Measurements from ENCODE around the gene CD200R1.
A peak's percentile ranks its signal among the peaks of the same experiment; 100 is the strongest.
"Not testable (repeated sequence)": the region's sequence is repeated elsewhere in the genome, so short reads cannot be mapped to it uniquely, and the experiment has no call there.

The CD200R1 gene

GRCh38 chr3:112973325-112974177 lies 1.4 kb downstream of the CD200R1 start:
- no peak for DNase-seq (ENCODE audit: low read depth)

GRCh38 chr3:112972158-112972557 lies 2.7 kb downstream of the CD200R1 start:
- no peak for DNase-seq (ENCODE audit: low read depth)

- DNase-seq (ENCODE audit: low read depth), result no peak
Measured at GRCh38 chr3:112967828-112968227, 7.1 kb downstream of the CD200R1 start.

- DNase-seq (ENCODE audit: low read depth), result no peak
Measured at GRCh38 chr3:112967425-112967824, 7.5 kb downstream of the CD200R1 start.

GRCh38 chr3:112966633-112967032 lies 8.3 kb downstream of the CD200R1 start:
- DNase-seq (ENCODE audit: low read depth), result no peak

- no peak for DNase-seq (ENCODE audit: low read depth)
Measured at GRCh38 chr3:112965656-112966055, 9.2 kb downstream of the CD200R1 start.

GRCh38 chr3:112963683-112964082 lies 11.2 kb downstream of the CD200R1 start:
- no peak for DNase-seq (ENCODE audit: low read depth)

- DNase-seq (ENCODE audit: low read depth), result no peak
Measured at GRCh38 chr3:112958811-112959560, 15.9 kb downstream of the CD200R1 start.

- DNase-seq (ENCODE audit: low read depth), result no peak
Measured at GRCh38 chr3:112956351-112956750, 18.6 kb downstream of the CD200R1 start.

- no peak for DNase-seq (ENCODE audit: low read depth)
Measured at GRCh38 chr3:112948346-112948838, 26.5 kb downstream of the CD200R1 start.

- DNase-seq (ENCODE audit: low read depth), result no peak
Measured at GRCh38 chr3:112931736-112932521, 43.0 kb downstream of the CD200R1 start.

GRCh38 chr3:112930771-112931170 lies 44.1 kb downstream of the CD200R1 start:
- DNase-seq (ENCODE audit: low read depth), result no peak

- DNase-seq (ENCODE audit: low read depth), result no peak
Measured at GRCh38 chr3:112925969-112926368, 48.9 kb downstream of the CD200R1 start.

GRCh38 chr3:112925560-112925959 lies 49.3 kb downstream of the CD200R1 start:
- no peak for DNase-seq (ENCODE audit: low read depth)

- not testable (repeated sequence) for DNase-seq (ENCODE audit: low read depth)
Measured at GRCh38 chr3:112919541-112919940, 55.4 kb downstream of the CD200R1 start.

GRCh38 chr3:112908252-112908651 lies 66.7 kb downstream of the CD200R1 start:
- DNase-seq (ENCODE audit: low read depth), result no peak

- DNase-seq (ENCODE audit: low read depth), result no peak
Measured at GRCh38 chr3:112904786-112905185, 70.1 kb downstream of the CD200R1 start.

GRCh38 chr3:112900113-112900512 lies 74.8 kb downstream of the CD200R1 start:
- no peak for DNase-seq (ENCODE audit: low read depth)

- no peak for DNase-seq (ENCODE audit: low read depth)
Measured at GRCh38 chr3:112897791-112898190, 77.1 kb downstream of the CD200R1 start.

- peak; percentile 34 for DNase-seq (ENCODE audit: low read depth)
Measured at GRCh38 chr3:112894258-112894657, 80.6 kb downstream of the CD200R1 start.

- DNase-seq (ENCODE audit: low read depth), result no peak
Measured at GRCh38 chr3:112889357-112889756, 85.5 kb downstream of the CD200R1 start.

GRCh38 chr3:112888381-112889085 lies 86.4 kb downstream of the CD200R1 start:
- peak; percentile 8 for DNase-seq (ENCODE audit: low read depth)
